H1 (cell line): ENCODE data around the gene PHEX. TPM values are rescaled to one million over a fixed set of nuclear protein-coding genes. Genes with fewer than 3 reads are reported as not detected.

ENCODE experiments used
- CTCF ChIA-PET: fragments of 300-600 bp; sonication (Branson Sonifier 250); formaldehyde crosslinking; loops from one replicate; lab custom pipeline; 2021; ENCODE audit not compliant: partially characterized antibody; lab: Charles Lee
- POLR2A ChIA-PET: fragments of 300-600 bp; sonication (Branson Sonifier 250); formaldehyde crosslinking; loops from one replicate; lab custom pipeline; 2021; ENCODE audit warnings: inconsistent platforms; ENCODE audit not compliant: partially characterized antibody; lab: Charles Lee
- DNase-seq, 2 experiments: peaks; one replicate each; pipeline versions ENCODE4 v3.0.0 to v3.0.0-alpha.2; 2010 to 2022; ENCODE audit warnings: low spot score in 2 of 2, low read depth in 1 of 2, mixed read lengths in 1 of 2
- FAIRE-seq: peaks from 2 replicates; lab custom pipeline; 2011; peaks lifted over from hg19 to GRCh38; lab: Jason Lieb, UNC
- H2AFZ ChIP-seq: 2 replicates; pipeline ENCODE4 v1.8.1; 2012; ENCODE audit warnings: low read length, inconsistent platforms
- H2AK5ac ChIP-seq: 2 replicates; pipeline ENCODE4 v1.6.1; 2013; ENCODE audit warnings: low read depth, low read length
- H2BK120ac ChIP-seq: replicated peaks from 2 replicates; pipeline ENCODE3; 2013; ENCODE audit warnings: low read depth, low read length, inconsistent platforms
- H2BK12ac ChIP-seq: 2 replicates; pipeline ENCODE4 v1.6.1; 2013; ENCODE audit warnings: low read depth, low read length
- H2BK15ac ChIP-seq: 2 replicates; pipeline ENCODE4 v1.6.1; 2013; ENCODE audit warnings: low read length
- H2BK20ac ChIP-seq: 2 replicates; pipeline ENCODE4 v1.6.1; 2013; ENCODE audit warnings: low read length
- H2BK5ac ChIP-seq: 2 replicates; pipeline ENCODE4 v1.6.1; 2013; ENCODE audit warnings: low read depth, low read length
- H3K14ac ChIP-seq: 2 replicates; pipeline ENCODE4 v1.6.1; 2013; ENCODE audit warnings: inconsistent platforms; ENCODE audit not compliant: insufficient read length
- H3K18ac ChIP-seq: 2 replicates; pipeline ENCODE4 v1.6.1; 2013; ENCODE audit warnings: low read length; ENCODE audit errors: extremely low read depth
- H3K23ac ChIP-seq: 2 replicates; pipeline ENCODE4 v1.6.1; 2013; ENCODE audit warnings: inconsistent platforms; ENCODE audit not compliant: insufficient read length
- H3K23me2 ChIP-seq: 2 replicates; pipeline ENCODE4 v1.6.1; 2013; ENCODE audit warnings: low read depth, low read length
- H3K27ac ChIP-seq: 2 replicates; pipeline ENCODE4 v1.6.1; 2011; ENCODE audit warnings: low read depth, low read length, inconsistent platforms
- H3K27me3 ChIP-seq, 4 experiments: replicated peaks in 1 of 4; 1 replicate in 1 of 4; 2 replicates in 3 of 4; pipeline versions ENCODE4 v1.6.1 to v1.8.1; 2011 to 2013; ENCODE audit warnings: low read length in 3 of 4, mild to moderate bottlenecking in 3 of 4, inconsistent platforms in 2 of 4, mixed read lengths in 2 of 4, moderate library complexity in 1 of 4; ENCODE audit not compliant: control insufficient read depth in 3 of 4, insufficient read depth in 3 of 4; ENCODE audit errors: extremely low read depth in 1 of 4
- H3K36me3 ChIP-seq, 4 experiments: 2 replicates each; pipeline versions ENCODE4 v1.6.1 to v1.8.1; 2011 to 2013; ENCODE audit warnings: mild to moderate bottlenecking in 4 of 4, low read length in 3 of 4, moderate library complexity in 2 of 4, control low read depth in 1 of 4, inconsistent platforms in 1 of 4; ENCODE audit not compliant: insufficient read depth in 4 of 4, control insufficient read depth in 2 of 4
- H3K4ac ChIP-seq: replicated peaks from 2 replicates; pipeline ENCODE3; 2013; ENCODE audit warnings: low read length, low read depth, mixed read lengths, inconsistent platforms; ENCODE audit not compliant: insufficient read length
- H3K4me1 ChIP-seq, 4 experiments: replicated peaks in 1 of 4; 1 replicate in 1 of 4; 2 replicates in 3 of 4; pipeline versions ENCODE4 v1.6.1 to v1.8.1; 2011 to 2013; ENCODE audit warnings: low read length in 3 of 4, inconsistent platforms in 2 of 4, mixed read lengths in 1 of 4; ENCODE audit not compliant: insufficient read depth in 4 of 4, control insufficient read depth in 3 of 4
- H3K4me2 ChIP-seq, 2 experiments: 2 replicates each; pipeline versions ENCODE4 v1.6.1 to v1.8.1; 2011 to 2013; ENCODE audit warnings: low read depth in 2 of 2, low read length in 2 of 2, control low read depth in 1 of 2, inconsistent platforms in 1 of 2, mild to moderate bottlenecking in 1 of 2; ENCODE audit not compliant: insufficient read depth in 1 of 2
- H3K4me3 ChIP-seq, 4 experiments: fragments of 200-600, 300-600 bp in 1 of 4; sonication (generic), shearing (Covaris generic), sonication (Bioruptor Twin) in 1 of 4; 2 replicates each; pipeline versions ENCODE4 v1.5.1 to v1.8.1; 2011 to 2016; ENCODE audit warnings: low read length in 4 of 4, low read depth in 3 of 4, control low read depth in 2 of 4, inconsistent platforms in 2 of 4, mild to moderate bottlenecking in 2 of 4, mixed read lengths in 1 of 4, moderate library complexity in 1 of 4; ENCODE audit not compliant: insufficient read depth in 2 of 4; ENCODE audit errors: extremely low read depth in 1 of 4
- H3K56ac ChIP-seq: replicated peaks from 2 replicates; pipeline ENCODE3; 2013; ENCODE audit warnings: low read depth, mild to moderate bottlenecking, mixed read lengths, low read length, inconsistent platforms; ENCODE audit not compliant: insufficient read length
- H3K79me1 ChIP-seq: 2 replicates; pipeline ENCODE4 v1.6.1; 2013; ENCODE audit warnings: low read depth, low read length, control low read depth
- H3K79me2 ChIP-seq, 2 experiments: 2 replicates each; pipeline versions ENCODE4 v1.6.1 to v1.8.1; 2012 to 2013; ENCODE audit warnings: low read length in 2 of 2, mild to moderate bottlenecking in 2 of 2, inconsistent platforms in 1 of 2; ENCODE audit not compliant: insufficient read depth in 2 of 2, control insufficient read depth in 1 of 2
- H3K9ac ChIP-seq, 4 experiments: replicated peaks in 1 of 4; 1 replicate in 1 of 4; 2 replicates in 3 of 4; pipeline versions ENCODE4 v1.6.1 to v1.8.1; 2011 to 2013; ENCODE audit warnings: low read depth in 3 of 4, low read length in 3 of 4, control low read depth in 2 of 4, mild to moderate bottlenecking in 2 of 4, moderate library complexity in 2 of 4, inconsistent platforms in 1 of 4; ENCODE audit errors: extremely low read depth in 1 of 4
- H3K9me3 ChIP-seq, 2 experiments: 2 replicates each; pipeline versions ENCODE4 v1.6.1 to v1.8.1; 2012 to 2013; ENCODE audit warnings: mild to moderate bottlenecking in 2 of 2, moderate library complexity in 2 of 2, control low read depth in 1 of 2, inconsistent platforms in 1 of 2, low read depth in 1 of 2, low read length in 1 of 2, mixed read lengths in 1 of 2; ENCODE audit not compliant: insufficient read depth in 2 of 2
- H4K20me1 ChIP-seq, 2 experiments: replicated peaks in 1 of 2; 2 replicates each; pipeline versions ENCODE3 to v1.8.1; 2011 to 2013; ENCODE audit warnings: inconsistent platforms in 2 of 2, low read length in 2 of 2, mild to moderate bottlenecking in 1 of 2; ENCODE audit not compliant: insufficient read depth in 2 of 2, control insufficient read depth in 1 of 2
- H4K5ac ChIP-seq: 2 replicates; pipeline ENCODE4 v1.6.1; 2013; ENCODE audit warnings: low read length, low read depth, mixed read lengths, inconsistent platforms; ENCODE audit not compliant: insufficient read length
- H4K8ac ChIP-seq: 2 replicates; pipeline ENCODE4 v1.8.0; 2013; ENCODE audit warnings: mild to moderate bottlenecking, moderate library complexity, low read length, inconsistent platforms; ENCODE audit not compliant: insufficient read depth; ENCODE audit errors: extremely low read depth
- H4K91ac ChIP-seq: replicated peaks from 2 replicates; pipeline ENCODE3; 2013; ENCODE audit warnings: low read length, mixed read lengths, inconsistent platforms; ENCODE audit not compliant: insufficient read length
- ATF3 ChIP-seq: IDR thresholded peaks from 2 replicates; pipeline ENCODE4 v1.6.1; 2011; ENCODE audit warnings: low read depth, mild to moderate bottlenecking, low read length; ENCODE audit not compliant: insufficient read depth
- BRCA1 ChIP-seq: IDR thresholded peaks from 2 replicates; pipeline ENCODE4 v1.6.1; 2012; ENCODE audit warnings: low read depth, low read length, improper control_type of control experiment
- CHD1 ChIP-seq: IDR thresholded peaks from 2 replicates; pipeline ENCODE4 v1.6.1; 2012; ENCODE audit warnings: low read depth, low read length, improper control_type of control experiment
- GTF2F1 ChIP-seq: IDR thresholded peaks from 2 replicates; pipeline ENCODE4 v1.6.1; 2012; ENCODE audit warnings: low read depth, low read length, improper control_type of control experiment, borderline replicate concordance
- KDM1A ChIP-seq: fragments of 200-600, 300-600 bp; sonication (generic); IDR thresholded peaks from 2 replicates; pipeline ENCODE4 v1.7.1; 2016; ENCODE audit warnings: mild to moderate bottlenecking, low read length, borderline replicate concordance
- NRF1 ChIP-seq: IDR thresholded peaks from 2 replicates; pipeline ENCODE4 v1.6.1; 2011; ENCODE audit warnings: mild to moderate bottlenecking, low read depth, low read length, improper control_type of control experiment
- POLR2A ChIP-seq, 2 experiments: IDR thresholded peaks; 1 replicate in 1 of 2; 2 replicates in 1 of 2; pipeline ENCODE4 v1.6.1; 2011; ENCODE audit warnings: low read depth in 2 of 2, low read length in 2 of 2, mild to moderate bottlenecking in 2 of 2; ENCODE audit errors: control extremely low read depth in 1 of 2
- SP1 ChIP-seq: IDR thresholded peaks from 2 replicates; pipeline ENCODE4 v1.6.1; 2011; ENCODE audit warnings: low read depth, low read length
- SRF ChIP-seq: IDR thresholded peaks from 2 replicates; pipeline ENCODE4 v1.6.1; 2011; ENCODE audit warnings: mild to moderate bottlenecking, low read depth, low read length, moderate library complexity
- TBP ChIP-seq: IDR thresholded peaks from 2 replicates; pipeline ENCODE4 v1.6.1; 2011; ENCODE audit warnings: low read depth, low read length, improper control_type of control experiment
- YY1 ChIP-seq: IDR thresholded peaks from 2 replicates; pipeline ENCODE4 v1.6.1; 2011; ENCODE audit warnings: low read depth, mild to moderate bottlenecking, low read length
- ZNF274 ChIP-seq: IDR thresholded peaks from 2 replicates; pipeline ENCODE4 v1.7.0; 2012; ENCODE audit warnings: low read length, borderline replicate concordance; ENCODE audit errors: extremely low read depth
- WGBS, 2 experiments: shearing (Covaris generic) in 1 of 2; methylation state at CpG; one replicate each; pipeline versions ENCODE4 v1.1.6 to v1.1.7; 2013 to 2015; ENCODE audit warnings: low lambda C conversion rate in 2 of 2, mixed read lengths in 2 of 2, inconsistent platforms in 1 of 2, low coverage in 1 of 2, missing lambda C conversion rate in 1 of 2; ENCODE audit not compliant: insufficient replicate concordance in 2 of 2, insufficient coverage in 1 of 2, insufficient read length in 1 of 2; ENCODE audit errors: extremely low coverage in 1 of 2, missing lambda C conversion rate in 1 of 2; 5-methylcytosine and 5-hydroxymethylcytosine counted together
- polyA plus RNA-seq, 7 experiments: library from polyadenylated mRNA; depleted of rRNA in 3 of 7; stranded (reverse) in 5 of 7; unstranded in 2 of 7; fragments of >200 nt in 5 of 7; fragments of 200-250 nt in 2 of 7; gene quantifications; 1 replicate in 5 of 7; 2 replicates in 1 of 7; 4 replicates in 1 of 7; pipeline versions ENCODE4 v1.2.1 to v1.2.3, GENCODE V29; 2011 to 2013; ENCODE audit warnings: missing spikeins in 2 of 7, mixed read lengths in 2 of 7
- total RNA-seq: library from RNA; stranded (reverse); fragmentation: NEBNext Ultra II Directional; extraction: Animal tissue kit (Norgen Biotek cat#: 25700); gene quantifications from 2 replicates; pipeline ENCODE4 v1.2.1, GENCODE V29; 2021

The PHEX gene
- total and polyA plus RNA-seq, 2 of the 8 experiments (the other 6 are each of a cell fraction or from before 2014, with no cell fraction given), result 0.03 to 0.11 TPM

- H3K23ac ChIP-seq, result no peak overlapping the region
- H3K56ac ChIP-seq, result no peak overlapping the region
- no peaks in the 10 kb centered on the region for H3K79me2 ChIP-seq
- no peak overlapping the region for H3K9ac ChIP-seq
- no peak overlapping the region for H3K27ac ChIP-seq
- 75% methylated on average over 1 of the region's 1 CpG; no CpG with 5 or more reads in 1 of the 2 experiments for WGBS, 2 experiments
- H3K79me1 ChIP-seq, result no peaks in the 10 kb centered on the region
- no peaks in the 10 kb centered on the region for H3K36me3 ChIP-seq
- no peak overlapping the region for H2BK15ac ChIP-seq
- FAIRE-seq (no peak), DNase-seq (no peak)
- H2BK12ac ChIP-seq, result no peak overlapping the region
- H3K4me1 ChIP-seq, result no peaks in the 10 kb centered on the region
- CTCF ChIA-PET, result no interaction called here
- H2BK20ac ChIP-seq, result no peak overlapping the region
- H2BK5ac ChIP-seq, result no peak overlapping the region
- no peak overlapping the region for H4K5ac ChIP-seq
- no peak overlapping the region for H3K4me2 ChIP-seq
- POLR2A ChIA-PET, result no interaction called here
- no peaks in the 10 kb centered on the region for H3K27me3 ChIP-seq
- H2AFZ ChIP-seq, result no peak overlapping the region
- H4K91ac ChIP-seq, result no peak overlapping the region
- H3K14ac ChIP-seq, result no peak overlapping the region
- H4K20me1 ChIP-seq, result no peaks in the 10 kb centered on the region
- no peak overlapping the region for H4K8ac ChIP-seq
- H3K4ac ChIP-seq, result no peak overlapping the region
- H3K9me3 ChIP-seq, result no peaks in the 10 kb centered on the region
- no peak overlapping the region for H2BK120ac ChIP-seq
- H2AK5ac ChIP-seq, result no peak overlapping the region
- H3K23me2 ChIP-seq, result no peaks in the 10 kb centered on the region
- H3K18ac ChIP-seq, result no peak overlapping the region
- H3K4me3 ChIP-seq, result no peak overlapping the region
- no peak for TF ChIP-seq ATF3
- no peak for TF ChIP-seq NRF1
- TF ChIP-seq ZNF274, result no peak
- no peak for TF ChIP-seq SRF
- no peak for TF ChIP-seq TBP
- no peak for TF ChIP-seq SP1
- no peak for TF ChIP-seq BRCA1
- TF ChIP-seq KDM1A, result no peak
- TF ChIP-seq YY1, result no peak
- no peak for TF ChIP-seq CHD1
- TF ChIP-seq POLR2A (IDR thresholded peaks at IDR 0.05; ENCODE audit: control extremely low read depth in 1 of 2, low read depth in 2 of 2, low read length in 2 of 2), result no peak
- TF ChIP-seq GTF2F1, result no peak
These were observed 215.0 kb downstream of the PHEX start for GRCh38 chrX:22247169-22247568.
